Body of pancreas (tissue), 4 donors: ENCODE data around the gene RHOJ. TPM values are rescaled to one million over a fixed set of nuclear protein-coding genes. Genes with fewer than 3 reads are reported as not detected.

Experiments
- ATAC-seq: fragments of 150-250 bp; one replicate; pipeline ENCODE4 v1.9.1; 2016
- DNase-seq, 4 donors: peaks; one replicate each; pipeline ENCODE4 v3.0.0-alpha.2; 2019
- H3K27ac ChIP-seq, 4 donors: fragments of 200-600 bp; sonication (generic); 1 replicate in 3 of 4; 2 replicates in 1 of 4; pipeline versions ENCODE4 v1.5.1 to v1.6.1; 2016 to 2019; ENCODE audit warnings: mild to moderate bottlenecking in 1 of 4, mixed read lengths in 1 of 4, moderate library complexity in 1 of 4
- H3K27me3 ChIP-seq, 2 donors: fragments of 200-600 bp; sonication (generic); one replicate each; pipeline ENCODE4 v1.6.0; 2016; ENCODE audit warnings: mild to moderate bottlenecking in 1 of 2
- H3K36me3 ChIP-seq, 2 donors: fragments of 200-600 bp; sonication (generic); replicated peaks in 1 of 2; 2 replicates each; pipeline ENCODE4 v1.5.1; 2016; ENCODE audit warnings: low read depth in 2 of 2; ENCODE audit not compliant: insufficient read depth in 1 of 2
- H3K4me1 ChIP-seq: fragments of 200-600 bp; sonication (generic); one replicate; pipeline ENCODE4 v1.6.0; 2016
- H3K4me3 ChIP-seq, 2 donors: fragments of 200-600 bp; sonication (generic); 1 replicate in 1 of 2; 2 replicates in 1 of 2; pipeline ENCODE4 v1.5.1; 2016 to 2019
- H3K9me3 ChIP-seq, 3 donors: fragments of 200-600 bp; sonication (generic); 1 replicate in 2 of 3; 2 replicates in 1 of 3; pipeline ENCODE4 v1.5.1; 2016
- CTCF ChIP-seq, 7 experiments: fragments of 450-650 bp in 4 of 7; fragments of 200-600 bp in 3 of 7; sonication (generic) in 3 of 7; IDR thresholded peaks; one replicate each; pipeline ENCODE4 v1.5.1; 2016 to 2019; ENCODE audit warnings: antibody characterized with exemption in 7 of 7
- POLR2A ChIP-seq, 3 donors: fragments of 450-650 bp; IDR thresholded peaks; one replicate each; pipeline ENCODE4 v1.6.1; 2016; ENCODE audit warnings: antibody characterized with exemption in 3 of 3, mild to moderate bottlenecking in 2 of 3
- WGBS, 2 donors: methylation state at CpG; one replicate each; pipeline ENCODE4 v1.1.5; 2017; 5-methylcytosine and 5-hydroxymethylcytosine counted together
- intact Hi-C: fragments of 100-400 bp; cut with DNase I; formaldehyde crosslinking; loops from one replicate; pipeline ENCODE4 v1.15.1; 2023
- total RNA-seq, 2 donors: library from RNA; depleted of rRNA; stranded (reverse); fragments of >200 nt; gene quantifications; one replicate each; pipeline ENCODE4 v1.1.0, GENCODE V29; 2016

Gene RHOJ
- total RNA-seq, 2 donors from 2014 or later, result 4.2 to 7.3 TPM

- no peaks in the 10 kb centered on the region for H3K36me3 ChIP-seq
- H3K4me1 ChIP-seq, result no peaks in the 10 kb centered on the region
- no peak overlapping the region for H3K4me3 ChIP-seq
- no peak overlapping the region for H3K27ac ChIP-seq
- WGBS, 2 donors, result 79 to 86% methylated on average over 5 of the region's 5 CpGs
- TF ChIP-seq POLR2A (IDR thresholded peaks at IDR 0.05) (no peak), CTCF (IDR thresholded peaks at IDR 0.05) (no peak)
- no peak for DNase-seq
- no peaks in the 10 kb centered on the region for H3K27me3 ChIP-seq
- intact Hi-C loops, result no loop called here
- ATAC-seq, result no peak
- H3K9me3 ChIP-seq, result no peaks in the 10 kb centered on the region
Measured at GRCh38 chr14:63229330-63230059, 25.3 kb downstream of the RHOJ start.

GRCh38 chr14:63231766-63232165 lies 27.5 kb downstream of the RHOJ start:
- DNase-seq (no peak), ATAC-seq (no peak)
- TF ChIP-seq POLR2A (IDR thresholded peaks at IDR 0.05) (no peak), CTCF (IDR thresholded peaks at IDR 0.05) (no peak)
- Histone ChIP-seq H3K4me1 (no peaks in the 10 kb centered on the region), H3K4me3 (no peak overlapping the region), H3K27ac (no peak overlapping the region), H3K27me3 (no peaks in the 10 kb centered on the region), H3K36me3 (no peaks in the 10 kb centered on the region), H3K9me3 (no peaks in the 10 kb centered on the region)
- WGBS, 2 donors, result 59 to 63% methylated on average over 3 of the region's 3 CpGs
- intact Hi-C loops, result no loop called here

GRCh38 chr14:63237791-63238190 lies 33.5 kb downstream of the RHOJ start:
- 70 to 85% methylated on average over 7 of the region's 7 CpGs for WGBS, 2 donors
- no peak for TF ChIP-seq POLR2A (IDR thresholded peaks at IDR 0.05)
- no peak for TF ChIP-seq CTCF (IDR thresholded peaks at IDR 0.05)
- ATAC-seq, result no peak
- intact Hi-C loops, result no loop called here
- Histone ChIP-seq H3K4me3 (no peak overlapping the region), H3K4me1 (no peaks in the 10 kb centered on the region), H3K27me3 (no peaks in the 10 kb centered on the region), H3K9me3 (no peaks in the 10 kb centered on the region), H3K36me3 (no peaks in the 10 kb centered on the region), H3K27ac (no peak overlapping the region)
- no peak for DNase-seq

GRCh38 chr14:63240221-63240620 lies 36.0 kb downstream of the RHOJ start:
- intact Hi-C loops, result no loop called here
- WGBS, 2 donors, result 76 to 92% methylated on average over 2 of the region's 2 CpGs

More at GRCh38 chr14:63240221-63240620, 36.0 kb downstream of the RHOJ start:
- no peak for TF ChIP-seq POLR2A (IDR thresholded peaks at IDR 0.05)
- no peak for TF ChIP-seq CTCF (IDR thresholded peaks at IDR 0.05)
- no peak for ATAC-seq
- Histone ChIP-seq H3K36me3 (no peaks in the 10 kb centered on the region), H3K4me3 (no peak overlapping the region), H3K27ac (no peak overlapping the region), H3K4me1 (no peaks in the 10 kb centered on the region), H3K9me3 (no peaks in the 10 kb centered on the region), H3K27me3 (no peaks in the 10 kb centered on the region)
- DNase-seq, result no peak
